Upper lobe of left lung (tissue), 4 donors: Measurements from ENCODE around the gene ZNF407.

Source experiments
- CTCF ChIP-seq, 6 experiments: fragments of 450-650 bp in 4 of 6; fragments of 200-600 bp in 2 of 6; sonication (generic) in 2 of 6; IDR thresholded peaks; one replicate each; pipeline ENCODE4 v1.5.1; 2016 to 2019; ENCODE audit warnings: antibody characterized with exemption in 6 of 6
- EP300 ChIP-seq, 4 donors: sonication (generic); formaldehyde crosslinking; IDR thresholded peaks; one replicate each; pipeline ENCODE4 v1.5.1; 2017; ENCODE audit warnings: antibody characterized with exemption in 4 of 4, control low read depth in 2 of 4
- POLR2A ChIP-seq, 4 donors: fragments of 450-650 bp; IDR thresholded peaks; one replicate each; pipeline ENCODE4 v1.5.1; 2016 to 2017; ENCODE audit warnings: antibody characterized with exemption in 4 of 4, mild to moderate bottlenecking in 2 of 4
- POLR2AphosphoS5 ChIP-seq, 2 donors: sonication (generic); formaldehyde crosslinking; IDR thresholded peaks; one replicate each; pipeline ENCODE4 v1.5.1; 2017; ENCODE audit warnings: antibody characterized with exemption in 2 of 2

GRCh38 chr18:74679006-74679678 lies 81.5 kb downstream of the ZNF407 start:
- TF ChIP-seq EP300 (IDR thresholded peaks at IDR 0.05), result no peak
- no peak for TF ChIP-seq CTCF (IDR thresholded peaks at IDR 0.05)
- TF ChIP-seq POLR2A (IDR thresholded peaks at IDR 0.05), result no peak
- no peak for TF ChIP-seq POLR2AphosphoS5 (IDR thresholded peaks at IDR 0.05)
